ENCODE results near the gene MAP3K9. TPM values are rescaled to one million over a fixed set of nuclear protein-coding genes. Genes with fewer than 3 reads are reported as not detected.

The MAP3K9 gene
- total RNA-seq, 1 donor, result 7.5 TPM

DNA sequence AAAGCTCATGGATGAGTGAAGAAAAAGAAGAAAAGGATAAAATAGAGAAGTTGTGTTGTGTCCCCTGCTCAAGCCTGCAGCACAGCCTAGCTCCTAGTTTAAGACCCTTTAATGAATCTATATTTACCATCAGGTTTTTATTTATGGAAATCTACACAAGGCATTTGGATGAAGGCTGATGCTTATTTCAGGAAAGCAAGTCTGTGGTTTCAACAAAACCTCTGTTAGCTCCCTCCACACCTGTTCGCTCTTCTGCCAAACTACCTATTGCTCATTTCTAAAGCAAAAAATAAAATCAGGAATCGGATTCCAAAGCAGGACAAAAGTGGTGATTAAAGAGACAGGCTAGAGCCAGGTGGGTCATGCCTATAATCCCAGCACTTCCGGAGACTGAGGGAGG is 18.9 kb upstream of the MAP3K9 start:
- Histone ChIP-seq H3K27me3 (ENCODE audit: insufficient read depth, low read length) (peaks cover 12% of the 10 kb centered on the region), H3K9me3 (ENCODE audit: low read depth, low read length) (no peaks in the 10 kb centered on the region), H3K4me3 (ENCODE audit: low read length) (no peak overlapping the region), H3K4me1 (ENCODE audit: insufficient read depth, low read length) (peaks cover under 1% of the 10 kb centered on the region)

DNA sequence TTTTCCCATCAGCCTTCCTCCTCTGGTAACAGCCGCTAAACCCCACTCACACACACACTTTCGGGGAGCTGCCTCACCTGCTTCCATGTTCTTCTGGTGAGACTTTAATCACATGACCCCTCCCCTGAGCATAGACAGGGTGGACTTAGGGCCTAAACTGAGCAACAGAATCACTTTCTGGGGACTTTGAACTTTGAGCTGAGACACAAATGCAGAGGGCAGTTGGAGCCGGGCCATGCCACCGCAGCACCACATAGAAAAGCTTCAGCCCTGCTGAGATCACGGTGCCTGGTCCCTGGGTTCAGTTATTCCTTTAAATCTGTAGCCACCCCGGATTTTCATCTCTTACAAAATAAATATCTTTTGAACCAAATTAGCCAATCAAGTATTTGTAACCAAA is 18.4 kb upstream of the MAP3K9 start:
- Histone ChIP-seq H3K27me3 (ENCODE audit: insufficient read depth, low read length) (peaks cover 16% of the 10 kb centered on the region), H3K4me1 (ENCODE audit: insufficient read depth, low read length) (peaks cover 5% of the 10 kb centered on the region), H3K9me3 (ENCODE audit: low read depth, low read length) (no peaks in the 10 kb centered on the region), H3K4me3 (ENCODE audit: low read length) (no peak overlapping the region)

DNA sequence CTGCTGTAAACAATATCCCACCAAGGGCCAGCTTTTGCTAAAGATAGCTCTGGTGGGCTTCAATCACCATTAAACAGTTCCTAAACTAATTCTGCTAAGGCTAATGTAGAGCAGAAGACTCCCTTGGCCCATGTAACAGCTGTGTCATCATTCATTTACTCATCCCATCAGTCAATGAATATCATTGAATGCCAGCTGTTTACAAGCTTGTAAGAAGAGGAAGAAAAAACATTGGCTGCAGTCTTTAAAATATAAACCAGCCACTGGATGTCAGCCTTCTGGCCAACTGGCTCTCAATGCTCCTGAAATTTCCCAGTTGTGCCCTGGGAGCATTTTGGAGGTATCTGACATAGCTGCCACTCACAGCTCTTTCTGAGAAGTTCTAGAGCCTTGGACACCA is 18.0 kb upstream of the MAP3K9 start:
- no peak overlapping the region for H3K4me3 ChIP-seq (ENCODE audit: low read length)
- no peaks in the 10 kb centered on the region for H3K9me3 ChIP-seq (ENCODE audit: low read depth, low read length)
- H3K4me1 ChIP-seq (ENCODE audit: insufficient read depth, low read length), result peaks cover 7% of the 10 kb centered on the region
- peaks cover 17% of the 10 kb centered on the region for H3K27me3 ChIP-seq (ENCODE audit: insufficient read depth, low read length)

GRCh38 chr14:70823281-70823680 is 14.0 kb upstream of the MAP3K9 start:
- H3K9me3 ChIP-seq (ENCODE audit: low read depth, low read length), result no peaks in the 10 kb centered on the region
- H3K4me1 ChIP-seq (ENCODE audit: insufficient read depth, low read length), result peaks cover 14% of the 10 kb centered on the region
- peaks cover 38% of the 10 kb centered on the region for H3K27me3 ChIP-seq (ENCODE audit: insufficient read depth, low read length)
- H3K4me3 ChIP-seq (ENCODE audit: low read length), result no peak overlapping the region

DNA sequence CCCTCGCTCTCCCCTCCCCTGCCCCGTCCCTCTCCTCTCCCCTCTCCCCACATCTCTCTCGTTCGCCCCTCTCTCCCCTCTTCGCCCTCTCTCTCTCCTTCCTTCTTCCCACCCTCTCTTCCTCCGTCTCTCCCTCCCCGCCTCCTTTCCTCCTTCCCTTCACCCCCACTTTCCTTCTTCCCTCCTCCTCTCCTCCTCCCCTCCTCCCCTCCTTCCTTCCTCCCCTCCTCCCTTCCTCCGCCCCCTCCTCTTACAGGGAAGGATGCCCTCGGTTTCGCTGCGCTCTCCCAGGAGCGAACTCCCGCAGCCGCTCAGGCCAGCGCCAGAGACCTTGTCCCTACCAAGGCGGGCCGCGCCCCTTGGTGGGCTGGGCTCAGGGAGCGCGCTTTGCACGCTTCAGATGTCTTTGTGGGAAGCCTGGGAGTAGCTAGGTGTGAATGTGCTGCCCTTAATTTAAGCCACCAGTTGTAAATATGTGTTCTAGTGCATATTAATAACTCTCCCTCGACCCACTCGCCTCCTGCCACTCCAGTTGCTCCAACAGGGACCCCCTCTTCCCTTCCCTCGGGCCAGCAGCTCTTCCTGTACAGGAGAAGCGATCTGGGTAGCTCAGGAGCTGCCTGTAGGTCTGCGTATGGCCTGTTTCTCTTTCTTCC is 13.3 kb upstream of the MAP3K9 start:
- H3K4me3 ChIP-seq (ENCODE audit: low read length), result peak overlapping the region; percentile 47
- no peaks in the 10 kb centered on the region for H3K9me3 ChIP-seq (ENCODE audit: low read depth, low read length)
- peaks cover 38% of the 10 kb centered on the region for H3K27me3 ChIP-seq (ENCODE audit: insufficient read depth, low read length)
- H3K4me1 ChIP-seq (ENCODE audit: insufficient read depth, low read length), result peaks cover 14% of the 10 kb centered on the region

- Histone ChIP-seq H3K4me3 (ENCODE audit: low read length) (peak overlapping the region; percentile 47), H3K9me3 (ENCODE audit: low read depth, low read length) (no peaks in the 10 kb centered on the region), H3K27me3 (ENCODE audit: insufficient read depth, low read length) (peaks cover 38% of the 10 kb centered on the region), H3K4me1 (ENCODE audit: insufficient read depth, low read length) (peaks cover 19% of the 10 kb centered on the region)
Measured at GRCh38 chr14:70821584-70822529, 12.5 kb upstream of the MAP3K9 start.

DNA sequence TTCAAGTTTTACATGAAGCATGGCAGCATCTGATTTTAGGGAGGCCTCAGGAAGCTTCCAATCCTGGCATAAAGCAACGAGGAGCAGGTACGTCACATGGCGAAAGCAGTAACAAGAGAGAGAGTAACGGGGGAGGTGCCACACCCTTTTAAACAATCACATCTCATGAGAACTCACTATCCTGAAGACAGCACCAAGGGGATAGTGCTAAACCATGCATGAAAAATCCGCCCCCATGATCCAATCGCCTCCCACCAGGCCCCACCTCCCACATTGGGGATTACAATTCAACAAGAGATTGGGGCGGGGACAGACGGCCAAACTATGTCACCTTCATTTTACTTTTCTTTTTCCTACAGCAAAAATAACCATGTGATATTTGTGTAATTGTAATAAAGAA is 7.2 kb upstream of the MAP3K9 start:
- no peaks in the 10 kb centered on the region for H3K9me3 ChIP-seq (ENCODE audit: low read depth, low read length)
- peaks cover 9% of the 10 kb centered on the region for H3K4me1 ChIP-seq (ENCODE audit: insufficient read depth, low read length)
- no peak overlapping the region for H3K4me3 ChIP-seq (ENCODE audit: low read length)
- H3K27me3 ChIP-seq (ENCODE audit: insufficient read depth, low read length), result peaks cover 35% of the 10 kb centered on the region

- Histone ChIP-seq H3K4me3 (ENCODE audit: low read length) (no peak overlapping the region), H3K4me1 (ENCODE audit: insufficient read depth, low read length) (peaks cover 12% of the 10 kb centered on the region), H3K27me3 (ENCODE audit: insufficient read depth, low read length) (peaks cover 29% of the 10 kb centered on the region), H3K9me3 (ENCODE audit: low read depth, low read length) (no peaks in the 10 kb centered on the region)
Measured at GRCh38 chr14:70814466-70814865, 5.2 kb upstream of the MAP3K9 start.

DNA sequence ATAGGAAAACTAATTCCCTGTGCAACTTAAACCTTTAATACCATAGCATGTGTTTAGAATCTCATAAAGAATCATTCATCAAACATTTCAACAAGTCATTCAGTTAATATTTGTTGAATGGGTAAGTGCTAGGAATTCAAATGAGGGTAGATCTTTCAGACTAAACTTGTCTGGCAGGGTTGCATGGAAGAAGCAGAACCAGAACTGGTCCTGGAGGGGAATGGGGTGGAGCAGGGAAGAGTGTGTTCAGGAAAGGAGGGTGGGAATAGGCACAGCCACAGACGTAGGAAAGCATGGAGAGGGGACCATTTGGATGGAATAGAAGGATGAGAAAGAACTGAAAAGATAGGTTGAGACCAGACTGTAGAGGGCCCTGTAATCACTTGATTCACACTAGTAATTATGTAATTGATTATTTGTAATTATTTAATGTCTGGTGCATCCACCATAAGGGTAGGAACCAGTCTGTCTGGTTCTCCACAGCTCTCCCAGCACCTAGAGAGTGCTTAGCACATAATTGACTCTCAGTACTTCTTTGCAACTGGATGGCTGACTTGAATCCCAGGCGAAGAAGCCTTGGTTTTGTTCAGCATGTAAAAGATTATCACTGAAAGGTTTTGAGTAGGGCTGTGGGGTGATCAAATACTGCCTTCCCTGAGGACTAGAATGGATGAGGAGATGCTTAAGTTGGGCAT is 3.0 kb upstream of the MAP3K9 start:
- H3K27me3 ChIP-seq (ENCODE audit: insufficient read depth, low read length), result peaks cover 38% of the 10 kb centered on the region
- no peak overlapping the region for H3K4me3 ChIP-seq (ENCODE audit: low read length)
- H3K4me1 ChIP-seq (ENCODE audit: insufficient read depth, low read length), result peaks cover 14% of the 10 kb centered on the region
- H3K9me3 ChIP-seq (ENCODE audit: low read depth, low read length), result no peaks in the 10 kb centered on the region

DNA sequence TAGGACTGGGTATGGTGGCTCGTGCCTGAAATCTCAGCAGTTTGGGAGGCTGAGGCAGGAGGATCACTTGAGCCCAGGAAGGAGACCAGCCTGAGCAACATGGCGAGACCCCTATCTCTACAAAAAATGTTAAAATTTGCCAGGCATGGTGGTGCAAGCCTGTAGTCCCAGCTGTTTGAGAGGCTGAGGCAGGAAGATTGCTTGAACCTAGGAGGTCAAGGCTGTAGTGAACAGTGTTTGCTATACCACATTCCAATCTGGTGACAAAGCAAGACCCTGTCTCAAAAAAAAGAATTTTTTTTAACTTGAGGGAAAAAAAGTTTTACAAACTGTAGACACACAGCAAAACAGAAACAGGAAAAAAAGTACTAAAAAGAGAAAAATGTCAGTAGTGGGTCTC is 2.3 kb upstream of the MAP3K9 start:
- Histone ChIP-seq H3K9me3 (ENCODE audit: low read depth, low read length) (no peaks in the 10 kb centered on the region), H3K4me1 (ENCODE audit: insufficient read depth, low read length) (peaks cover 12% of the 10 kb centered on the region), H3K4me3 (ENCODE audit: low read length) (no peak overlapping the region), H3K27me3 (ENCODE audit: insufficient read depth, low read length) (peaks cover 45% of the 10 kb centered on the region)

GRCh38 chr14:70811050-70811449 is 1.7 kb upstream of the MAP3K9 start:
- Histone ChIP-seq H3K27me3 (ENCODE audit: insufficient read depth, low read length) (peaks cover 50% of the 10 kb centered on the region), H3K4me1 (ENCODE audit: insufficient read depth, low read length) (peaks cover 12% of the 10 kb centered on the region), H3K4me3 (ENCODE audit: low read length) (no peak overlapping the region), H3K9me3 (ENCODE audit: low read depth, low read length) (no peaks in the 10 kb centered on the region)

DNA sequence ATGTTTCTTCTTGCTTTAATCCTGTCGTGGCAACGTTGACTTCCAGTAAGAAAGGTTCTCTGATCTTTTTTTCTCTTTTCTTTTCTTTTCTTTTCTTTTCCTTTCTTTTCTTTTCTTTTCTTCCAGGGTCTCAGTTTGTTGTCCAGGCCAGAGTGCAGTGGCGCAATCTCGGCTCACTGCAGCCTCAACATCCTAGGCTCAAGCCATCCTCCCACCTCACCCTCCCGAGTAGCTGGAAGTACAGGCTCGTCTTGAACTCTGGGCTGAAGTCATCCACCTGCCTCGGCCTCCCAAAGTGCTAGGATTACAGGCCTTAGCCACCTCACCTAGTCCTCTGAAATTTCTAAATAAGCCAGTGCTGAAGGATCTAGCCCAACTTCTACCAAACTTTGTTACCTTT is 1.3 kb upstream of the MAP3K9 start:
- H3K27me3 ChIP-seq (ENCODE audit: insufficient read depth, low read length), result peaks cover 55% of the 10 kb centered on the region

GRCh38 chr14:70808416-70809224 is 693 bp downstream of the MAP3K9 start:
- Histone ChIP-seq H3K9me3 (ENCODE audit: low read depth, low read length) (no peaks in the 10 kb centered on the region), H3K4me3 (ENCODE audit: low read length) (peak overlapping the region; percentile 46), H3K27me3 (ENCODE audit: insufficient read depth, low read length) (peaks cover 57% of the 10 kb centered on the region), H3K4me1 (ENCODE audit: insufficient read depth, low read length) (peaks cover 12% of the 10 kb centered on the region)

More for the DNA sequence above, 1.3 kb upstream of the MAP3K9 start:
- Histone ChIP-seq H3K4me3 (ENCODE audit: low read length) (no peak overlapping the region), H3K4me1 (ENCODE audit: insufficient read depth, low read length) (peaks cover 12% of the 10 kb centered on the region), H3K9me3 (ENCODE audit: low read depth, low read length) (no peaks in the 10 kb centered on the region)

GRCh38 chr14:70807898-70808415 is 1.4 kb downstream of the MAP3K9 start:
- H3K27me3 ChIP-seq (ENCODE audit: insufficient read depth, low read length), result peaks cover 54% of the 10 kb centered on the region
- peaks cover 14% of the 10 kb centered on the region for H3K4me1 ChIP-seq (ENCODE audit: insufficient read depth, low read length)
- H3K9me3 ChIP-seq (ENCODE audit: low read depth, low read length), result no peaks in the 10 kb centered on the region
- H3K4me3 ChIP-seq (ENCODE audit: low read length), result peak overlapping the region; percentile 31
